Measurements from ENCODE around the gene AK9.

Gene AK9

GRCh38 chr6:109491207-109491938, 199.6 kb downstream of the AK9 start:
- no peak for DNase-seq (ENCODE audit: low read depth)
- Histone ChIP-seq H3K27me3 (replicated peaks; ENCODE audit: control insufficient read depth, insufficient read depth, low read length) (no peaks in the 10 kb centered on the region), H3K4me3 (ENCODE audit: low read length) (no peak overlapping the region), H3K9me3 (ENCODE audit: control insufficient read depth, low read length) (no peaks in the 10 kb centered on the region), H3K4me1 (ENCODE audit: control insufficient read depth, insufficient read depth, low read length) (peaks cover 16% of the 10 kb centered on the region), H3K36me3 (ENCODE audit: control insufficient read depth, insufficient read depth, low read length, severe bottlenecking) (no peaks in the 10 kb centered on the region), H3K9ac (ENCODE audit: low read length) (no peak overlapping the region)

- Histone ChIP-seq H3K36me3 (ENCODE audit: control insufficient read depth, insufficient read depth, low read length, severe bottlenecking) (no peaks in the 10 kb centered on the region), H3K9me3 (ENCODE audit: control insufficient read depth, low read length) (no peaks in the 10 kb centered on the region), H3K4me3 (ENCODE audit: low read length) (no peak overlapping the region), H3K9ac (ENCODE audit: low read length) (no peak overlapping the region), H3K27me3 (replicated peaks; ENCODE audit: control insufficient read depth, insufficient read depth, low read length) (no peaks in the 10 kb centered on the region), H3K4me1 (ENCODE audit: control insufficient read depth, insufficient read depth, low read length) (peaks cover 9% of the 10 kb centered on the region)
- no peak for DNase-seq (ENCODE audit: low read depth)
Measured at GRCh38 chr6:109490713-109491112, 200.3 kb downstream of the AK9 start.

GRCh38 chr6:109488001-109488400, 203.0 kb downstream of the AK9 start:
- H3K9ac ChIP-seq (ENCODE audit: low read length), result no peak overlapping the region
- no peak for DNase-seq (ENCODE audit: low read depth)
- peaks cover 12% of the 10 kb centered on the region for H3K4me1 ChIP-seq (ENCODE audit: control insufficient read depth, insufficient read depth, low read length)
- no peaks in the 10 kb centered on the region for H3K27me3 ChIP-seq (replicated peaks; ENCODE audit: control insufficient read depth, insufficient read depth, low read length)
- no peak overlapping the region for H3K4me3 ChIP-seq (ENCODE audit: low read length)
- no peaks in the 10 kb centered on the region for H3K9me3 ChIP-seq (ENCODE audit: control insufficient read depth, low read length)
- no peaks in the 10 kb centered on the region for H3K36me3 ChIP-seq (ENCODE audit: control insufficient read depth, insufficient read depth, low read length, severe bottlenecking)

GRCh38 chr6:109486068-109486467, 204.9 kb downstream of the AK9 start:
- Histone ChIP-seq H3K36me3 (ENCODE audit: control insufficient read depth, insufficient read depth, low read length, severe bottlenecking) (peaks cover 8% of the 10 kb centered on the region), H3K9ac (ENCODE audit: low read length) (no peak overlapping the region), H3K27me3 (replicated peaks; ENCODE audit: control insufficient read depth, insufficient read depth, low read length) (no peaks in the 10 kb centered on the region), H3K4me3 (ENCODE audit: low read length) (no peak overlapping the region), H3K9me3 (ENCODE audit: control insufficient read depth, low read length) (no peaks in the 10 kb centered on the region), H3K4me1 (ENCODE audit: control insufficient read depth, insufficient read depth, low read length) (peaks cover 14% of the 10 kb centered on the region)
- no peak for DNase-seq (ENCODE audit: low read depth)

GRCh38 chr6:109485266-109485935, 205.6 kb downstream of the AK9 start:
- H3K27me3 ChIP-seq (replicated peaks; ENCODE audit: control insufficient read depth, insufficient read depth, low read length), result no peaks in the 10 kb centered on the region
- peaks cover 15% of the 10 kb centered on the region for H3K36me3 ChIP-seq (ENCODE audit: control insufficient read depth, insufficient read depth, low read length, severe bottlenecking)
- DNase-seq (ENCODE audit: low read depth), result no peak
- H3K9me3 ChIP-seq (ENCODE audit: control insufficient read depth, low read length), result no peaks in the 10 kb centered on the region
- peaks cover 21% of the 10 kb centered on the region for H3K4me1 ChIP-seq (ENCODE audit: control insufficient read depth, insufficient read depth, low read length)
- no peak overlapping the region for H3K4me3 ChIP-seq (ENCODE audit: low read length)
- H3K9ac ChIP-seq (ENCODE audit: low read length), result no peak overlapping the region

GRCh38 chr6:109484122-109484521, 206.9 kb downstream of the AK9 start:
- Histone ChIP-seq H3K4me1 (ENCODE audit: control insufficient read depth, insufficient read depth, low read length) (peaks cover 28% of the 10 kb centered on the region), H3K4me3 (ENCODE audit: low read length) (peak overlapping the region; percentile 82), H3K36me3 (ENCODE audit: control insufficient read depth, insufficient read depth, low read length, severe bottlenecking) (peaks cover 17% of the 10 kb centered on the region), H3K27me3 (replicated peaks; ENCODE audit: control insufficient read depth, insufficient read depth, low read length) (no peaks in the 10 kb centered on the region), H3K9ac (ENCODE audit: low read length) (peak overlapping the region; percentile 82), H3K9me3 (ENCODE audit: control insufficient read depth, low read length) (no peaks in the 10 kb centered on the region)
- DNase-seq (ENCODE audit: low read depth), result peak; percentile 43

- Histone ChIP-seq H3K9ac (ENCODE audit: low read length) (peak overlapping the region; percentile 82), H3K27me3 (replicated peaks; ENCODE audit: control insufficient read depth, insufficient read depth, low read length) (no peaks in the 10 kb centered on the region), H3K4me1 (ENCODE audit: control insufficient read depth, insufficient read depth, low read length) (peaks cover 32% of the 10 kb centered on the region), H3K9me3 (ENCODE audit: control insufficient read depth, low read length) (no peaks in the 10 kb centered on the region), H3K36me3 (ENCODE audit: control insufficient read depth, insufficient read depth, low read length, severe bottlenecking) (peaks cover 17% of the 10 kb centered on the region), H3K4me3 (ENCODE audit: low read length) (peak overlapping the region; percentile 82)
- no peak for DNase-seq (ENCODE audit: low read depth)
Measured at GRCh38 chr6:109483735-109484057, 207.3 kb downstream of the AK9 start.

- no peaks in the 10 kb centered on the region for H3K27me3 ChIP-seq (replicated peaks; ENCODE audit: control insufficient read depth, insufficient read depth, low read length)
- peak; percentile 96 for DNase-seq (ENCODE audit: low read depth)
- peak within 1 kb of the TSS; percentile 85 for H3K4me3 ChIP-seq (ENCODE audit: low read length)
- H3K36me3 ChIP-seq (ENCODE audit: control insufficient read depth, insufficient read depth, low read length, severe bottlenecking), result peaks cover 17% of the 10 kb centered on the region
- H3K4me1 ChIP-seq (ENCODE audit: control insufficient read depth, insufficient read depth, low read length), result peaks cover 38% of the 10 kb centered on the region
- H3K9me3 ChIP-seq (ENCODE audit: control insufficient read depth, low read length), result no peaks in the 10 kb centered on the region
- H3K9ac ChIP-seq (ENCODE audit: low read length), result peak within 1 kb of the TSS; percentile 86
Measured at GRCh38 chr6:109482905-109483734, 207.9 kb downstream of the AK9 start, which contains the start of gene ZBTB24. ZBTB24 (minus strand) TSS chr6:109483219; CDS start chr6:109482026, 1,193 bp downstream.

- H3K36me3 ChIP-seq (ENCODE audit: control insufficient read depth, insufficient read depth, low read length, severe bottlenecking), result peaks cover 29% of the 10 kb centered on the region
- peaks cover 52% of the 10 kb centered on the region for H3K4me1 ChIP-seq (ENCODE audit: control insufficient read depth, insufficient read depth, low read length)
- H3K27me3 ChIP-seq (replicated peaks; ENCODE audit: control insufficient read depth, insufficient read depth, low read length), result no peaks in the 10 kb centered on the region
- DNase-seq (ENCODE audit: low read depth), result no peak
- H3K9me3 ChIP-seq (ENCODE audit: control insufficient read depth, low read length), result no peaks in the 10 kb centered on the region
- H3K4me3 ChIP-seq (ENCODE audit: low read length), result peak overlapping the region; percentile 53
- H3K9ac ChIP-seq (ENCODE audit: low read length), result no peak overlapping the region
Measured at GRCh38 chr6:109480993-109481480, 210.0 kb downstream of the AK9 start.

GRCh38 chr6:109478841-109479624, 212.0 kb downstream of the AK9 start:
- peak overlapping the region; percentile 71 for H3K4me3 ChIP-seq (ENCODE audit: low read length)
- H3K9me3 ChIP-seq (ENCODE audit: control insufficient read depth, low read length), result no peaks in the 10 kb centered on the region
- DNase-seq (ENCODE audit: low read depth), result peak; percentile 14
- peaks cover 48% of the 10 kb centered on the region for H3K36me3 ChIP-seq (ENCODE audit: control insufficient read depth, insufficient read depth, low read length, severe bottlenecking)
- peak overlapping the region; percentile 75 for H3K9ac ChIP-seq (ENCODE audit: low read length)
- no peaks in the 10 kb centered on the region for H3K27me3 ChIP-seq (replicated peaks; ENCODE audit: control insufficient read depth, insufficient read depth, low read length)
- H3K4me1 ChIP-seq (ENCODE audit: control insufficient read depth, insufficient read depth, low read length), result peaks cover 52% of the 10 kb centered on the region
